GM12874 (cell line): ENCODE results near the gene GSC2.

ENCODE experiments used
- CTCF ChIP-seq: IDR thresholded peaks from 2 replicates; pipeline ENCODE4 v1.5.1; 2011; ENCODE audit warnings: low read depth, mild to moderate bottlenecking, control low read depth, low read length, moderate library complexity; ENCODE audit not compliant: insufficient read depth

Gene GSC2

DNA sequence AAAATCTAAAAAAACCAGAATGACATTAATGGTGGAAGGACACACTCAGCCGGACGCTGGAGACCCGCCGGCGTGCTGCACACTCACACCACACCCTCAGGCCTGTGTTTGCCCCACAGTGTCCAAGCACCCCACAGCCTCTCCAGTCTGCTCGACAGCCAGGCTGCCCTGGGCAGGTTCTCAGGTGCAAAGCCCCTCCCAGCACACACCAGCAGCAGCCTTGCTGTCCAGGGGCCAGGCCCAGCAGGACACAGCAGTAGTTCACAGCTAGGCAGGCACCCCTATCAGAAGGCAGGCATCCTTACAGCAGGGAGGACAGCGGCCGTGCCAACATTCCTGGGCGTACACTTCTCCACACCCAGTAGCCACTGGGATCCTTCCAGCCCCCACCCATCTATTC lies 30.1 kb upstream of the GSC2 start:
- TF ChIP-seq CTCF: no peak

DNA sequence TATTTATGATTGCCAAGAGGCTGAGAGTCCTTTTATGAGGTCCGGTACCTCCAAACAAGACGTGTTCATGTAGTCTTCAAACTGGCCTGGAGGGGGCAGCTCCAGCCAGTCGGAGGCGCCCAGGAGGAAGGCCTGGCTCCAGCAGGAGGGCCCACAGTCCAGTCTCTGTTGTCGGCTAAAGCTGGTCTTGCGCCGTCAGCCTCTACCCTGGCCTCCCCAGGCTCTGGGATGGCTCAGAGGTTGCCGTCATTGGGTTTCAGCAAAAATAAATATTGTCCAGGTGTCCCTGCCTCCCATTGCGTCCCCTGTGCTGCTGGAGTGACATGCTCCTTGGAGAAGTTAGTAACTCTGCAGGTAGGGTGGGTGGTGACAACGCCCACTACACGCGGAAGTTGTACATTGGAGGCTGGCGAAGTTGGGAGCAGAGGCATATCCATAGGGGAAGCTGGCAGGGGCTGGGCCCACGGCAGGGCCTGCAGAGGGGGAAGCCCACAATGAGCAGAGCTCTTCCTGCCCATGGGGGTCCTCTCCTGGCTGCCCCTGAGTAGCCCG lies 29.5 kb upstream of the GSC2 start:
- peak; percentile 72 for TF ChIP-seq CTCF

- no peak for TF ChIP-seq CTCF
Observed at GRCh38 chr22:19178657-19179496, 28.8 kb upstream of the GSC2 start, which contains the start of gene SLC25A1. SLC25A1 (minus strand) TSS chr22:19178736; CDS start chr22:19178673, 63 bp downstream.

- no peak for TF ChIP-seq CTCF
Observed at GRCh38 chr22:19178065-19178656, 28.1 kb upstream of the GSC2 start.

DNA sequence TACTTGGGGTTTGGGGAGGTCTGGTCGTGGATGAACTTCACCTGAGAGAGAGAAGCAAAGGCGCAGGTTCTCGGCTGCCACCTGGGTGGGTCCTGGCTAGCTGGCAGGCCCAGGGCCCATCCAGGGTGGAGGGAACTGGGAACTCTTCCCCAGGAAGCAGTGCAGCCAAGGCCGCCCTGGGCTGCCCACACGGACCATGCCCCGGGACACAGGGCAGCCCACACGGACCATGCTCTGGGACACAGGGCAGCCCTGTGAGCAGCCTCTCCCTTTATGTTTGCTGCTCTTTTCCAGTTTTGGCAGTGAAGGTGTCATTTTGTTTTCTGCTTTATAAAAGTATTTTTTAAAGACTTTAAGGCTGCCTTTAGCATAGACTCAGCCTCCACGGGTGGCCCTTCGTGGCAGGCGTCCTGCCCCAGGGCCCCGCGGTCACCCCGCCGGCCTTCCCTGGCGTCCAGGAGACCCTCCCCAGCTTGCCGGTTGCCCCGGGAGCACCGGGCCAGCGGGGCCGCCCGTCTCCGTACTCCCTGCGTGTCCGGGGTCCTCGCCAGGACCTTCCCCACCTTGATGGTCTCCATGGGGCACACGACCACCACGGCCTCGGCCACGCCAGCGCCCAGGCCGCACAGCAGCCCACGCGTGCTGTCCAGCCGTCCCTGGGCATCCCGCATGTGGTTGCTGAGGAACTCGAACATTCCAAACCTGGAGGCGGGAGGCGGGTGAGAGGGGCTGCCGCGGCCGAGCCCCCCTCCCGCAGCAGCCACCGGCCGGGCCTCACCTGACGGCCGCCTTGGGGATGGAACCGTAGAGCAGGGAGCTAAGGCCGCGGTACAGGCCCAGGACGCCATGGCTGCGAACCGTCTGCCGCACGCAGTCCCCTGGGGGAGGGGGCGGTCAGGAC lies 27.3 kb upstream of the GSC2 start:
- no peak for TF ChIP-seq CTCF

DNA sequence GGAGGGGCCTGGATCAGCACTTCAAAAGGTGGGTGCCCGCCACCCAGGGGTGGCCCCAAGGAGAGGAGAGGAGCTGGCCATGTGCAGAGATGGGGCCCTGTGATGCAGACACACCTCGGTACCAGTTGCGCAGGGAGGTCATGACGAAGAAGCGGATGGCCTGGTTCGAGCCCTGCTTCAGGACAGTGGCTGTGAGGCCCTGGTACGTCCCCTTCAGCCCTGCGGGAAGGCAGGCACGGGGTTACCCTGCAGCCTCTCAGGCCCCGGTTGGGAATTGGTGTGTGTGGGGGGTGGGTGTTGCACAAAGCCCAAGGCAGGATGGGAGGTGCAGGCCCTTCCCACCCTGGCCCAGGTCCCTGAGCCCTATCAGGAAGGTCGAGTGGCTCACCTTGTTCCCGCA lies 26.6 kb upstream of the GSC2 start:
- TF ChIP-seq CTCF: no peak
